NCI-H2081 treated with DMSO at 0.1 percent for 48 hours (cell line): ENCODE data around the gene MYO15A.

ENCODE experiments used
- DNase-seq: peaks from one replicate; lab custom pipeline; 2025; lab: John Stamatoyannopoulos, UW

MYO15A gene

GRCh38 chr17:18102640-18103039 lies 5.9 kb upstream of the MYO15A start:
- DNase-seq = no peak

- no peak for DNase-seq
Measured at GRCh38 chr17:18105027-18105426, 3.5 kb upstream of the MYO15A start.

- no peak for DNase-seq
Measured at GRCh38 chr17:18105595-18105994, 3.0 kb upstream of the MYO15A start.

GRCh38 chr17:18106211-18106610 lies 2.3 kb upstream of the MYO15A start:
- DNase-seq = no peak

- DNase-seq = no peak
Measured at GRCh38 chr17:18107061-18107790, 1.3 kb upstream of the MYO15A start.

- no peak for DNase-seq
Measured at GRCh38 chr17:18107971-18108370, 585 bp upstream of the MYO15A start.

GRCh38 chr17:18109935-18110485 lies 1.5 kb downstream of the MYO15A start:
- no peak for DNase-seq

- DNase-seq = no peak
Measured at GRCh38 chr17:18110636-18111145, 2.1 kb downstream of the MYO15A start.

- DNase-seq = no peak
Measured at GRCh38 chr17:18111330-18111971, 2.9 kb downstream of the MYO15A start.

GRCh38 chr17:18115517-18115916 lies 7.0 kb downstream of the MYO15A start:
- DNase-seq = no peak

- no peak for DNase-seq
Measured at GRCh38 chr17:18116078-18116477, 7.5 kb downstream of the MYO15A start.

- DNase-seq = no peak
Measured at GRCh38 chr17:18117533-18117932, 9.0 kb downstream of the MYO15A start.

- DNase-seq = no peak
Measured at GRCh38 chr17:18117982-18118975, 9.7 kb downstream of the MYO15A start.

GRCh38 chr17:18119166-18119745 lies 10.7 kb downstream of the MYO15A start:
- no peak for DNase-seq

GRCh38 chr17:18119938-18120337 lies 11.4 kb downstream of the MYO15A start:
- no peak for DNase-seq

GRCh38 chr17:18120461-18121017 lies 12.0 kb downstream of the MYO15A start:
- no peak for DNase-seq

- no peak for DNase-seq
Measured at GRCh38 chr17:18121144-18121910, 12.8 kb downstream of the MYO15A start.

GRCh38 chr17:18122990-18123753 lies 14.6 kb downstream of the MYO15A start:
- DNase-seq = no peak

GRCh38 chr17:18124345-18125126 lies 16.0 kb downstream of the MYO15A start:
- no peak for DNase-seq
